H1 (cell line): ENCODE results near the gene DIP2B. TPM values are rescaled to one million over a fixed set of nuclear protein-coding genes. Genes with fewer than 3 reads are reported as not detected.

Source experiments
- KDM1A ChIP-seq: fragments of 200-600, 300-600 bp; sonication (generic); IDR thresholded peaks from 2 replicates; pipeline ENCODE4 v1.7.1; 2016; ENCODE audit warnings: mild to moderate bottlenecking, low read length, borderline replicate concordance
- KDM4A ChIP-seq: IDR thresholded peaks from one replicate; pipeline ENCODE4 v1.7.1; 2012; ENCODE audit warnings: low read depth, mild to moderate bottlenecking, moderate library complexity, low read length, inconsistent platforms; ENCODE audit not compliant: severe bottlenecking
- POU5F1 ChIP-seq: IDR thresholded peaks from 2 replicates; pipeline ENCODE4 v1.6.1; 2011; ENCODE audit warnings: low read depth, mild to moderate bottlenecking, low read length, moderate library complexity
- TAF7 ChIP-seq: optimal IDR thresholded peaks from 2 replicates; pipeline ENCODE3; 2011; ENCODE audit warnings: low read depth, mild to moderate bottlenecking, inconsistent platforms, low read length, moderate library complexity, borderline replicate concordance
- polyA plus RNA-seq, 7 experiments: library from polyadenylated mRNA; depleted of rRNA in 3 of 7; stranded (reverse) in 5 of 7; unstranded in 2 of 7; fragments of >200 nt in 5 of 7; fragments of 200-250 nt in 2 of 7; gene quantifications; 1 replicate in 5 of 7; 2 replicates in 1 of 7; 4 replicates in 1 of 7; pipeline versions ENCODE4 v1.2.1 to v1.2.3, GENCODE V29; 2011 to 2013; ENCODE audit warnings: missing spikeins in 2 of 7, mixed read lengths in 2 of 7
- total RNA-seq: library from RNA; stranded (reverse); fragmentation: NEBNext Ultra II Directional; extraction: Animal tissue kit (Norgen Biotek cat#: 25700); gene quantifications from 2 replicates; pipeline ENCODE4 v1.2.1, GENCODE V29; 2021

The DIP2B gene
- total and polyA plus RNA-seq, 2 of the 8 experiments (the other 6 are each of a cell fraction or from before 2014, with no cell fraction given): 11.1 to 29.6 TPM

DNA sequence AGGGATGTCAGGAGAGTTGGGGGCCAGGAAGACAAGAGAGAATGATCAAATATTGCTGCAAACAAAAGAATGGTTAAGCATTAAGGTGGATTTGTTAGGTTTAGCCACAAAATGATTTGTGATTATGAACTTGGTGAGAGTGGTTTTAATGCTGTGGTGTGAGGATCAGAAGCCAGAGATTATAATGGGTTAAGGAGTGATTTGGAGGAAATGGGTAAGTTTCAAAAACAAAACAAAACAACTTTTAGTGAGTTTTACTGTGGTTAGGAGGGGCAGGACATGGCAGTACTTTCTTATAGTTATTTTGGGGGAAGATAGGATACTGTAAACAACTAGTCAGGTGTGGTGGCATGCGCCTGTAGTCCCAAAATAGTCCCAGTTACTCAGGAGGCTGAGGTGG is 24.0 kb downstream of the DIP2B start (continued):
- TF ChIP-seq KDM4A (no peak), TAF7 (no peak), POU5F1 (no peak), KDM1A (no peak)
